Ishikawa (cell line): ENCODE measurements around the gene DNAH12.

ENCODE experiments used
- CEBPB ChIP-seq: IDR thresholded peaks from 2 replicates; pipeline ENCODE4 v1.6.1; 2012
- CREB1 ChIP-seq: IDR thresholded peaks from 2 replicates; pipeline ENCODE4 v1.6.1; 2012; ENCODE audit warnings: low read depth
- EGR1 ChIP-seq: IDR thresholded peaks from 2 replicates; pipeline ENCODE4 v1.6.1; 2012
- EP300 ChIP-seq: IDR thresholded peaks from 2 replicates; pipeline ENCODE4 v1.6.1; 2012; ENCODE audit warnings: borderline replicate concordance
- FOXM1 ChIP-seq: IDR thresholded peaks from 2 replicates; pipeline ENCODE4 v1.6.1; 2012; ENCODE audit warnings: low read depth, borderline replicate concordance
- NFIC ChIP-seq: IDR thresholded peaks from 2 replicates; pipeline ENCODE4 v1.6.1; 2012
- RAD21 ChIP-seq: IDR thresholded peaks from 2 replicates; pipeline ENCODE4 v1.6.1; 2012; ENCODE audit warnings: low read depth
- TAF1 ChIP-seq: IDR thresholded peaks from 2 replicates; pipeline ENCODE4 v1.6.1; 2012; ENCODE audit warnings: low read depth, mild to moderate bottlenecking
- TCF12 ChIP-seq: IDR thresholded peaks from 2 replicates; pipeline ENCODE4 v1.6.1; 2012; ENCODE audit warnings: low read depth
- TEAD4 ChIP-seq: IDR thresholded peaks from 2 replicates; pipeline ENCODE4 v1.6.1; 2012
- YY1 ChIP-seq: IDR thresholded peaks from 2 replicates; pipeline ENCODE4 v1.6.1; 2012; ENCODE audit warnings: low read depth
- ZBTB7A ChIP-seq: IDR thresholded peaks from 2 replicates; pipeline ENCODE4 v1.6.1; 2012; ENCODE audit warnings: low read depth
- TF ChIP-seq, protein P1 (sequence below): IDR thresholded peaks from 2 replicates; pipeline ENCODE4 v1.6.1; 2012; ENCODE audit warnings: low read depth, mild to moderate bottlenecking
- TF ChIP-seq, protein P2 (sequence below): IDR thresholded peaks from 2 replicates; pipeline ENCODE4 v1.6.1; 2012
- TF ChIP-seq, protein P3 (sequence below): IDR thresholded peaks from 2 replicates; pipeline ENCODE4 v1.6.1; 2012

DNAH12 gene, protein sequence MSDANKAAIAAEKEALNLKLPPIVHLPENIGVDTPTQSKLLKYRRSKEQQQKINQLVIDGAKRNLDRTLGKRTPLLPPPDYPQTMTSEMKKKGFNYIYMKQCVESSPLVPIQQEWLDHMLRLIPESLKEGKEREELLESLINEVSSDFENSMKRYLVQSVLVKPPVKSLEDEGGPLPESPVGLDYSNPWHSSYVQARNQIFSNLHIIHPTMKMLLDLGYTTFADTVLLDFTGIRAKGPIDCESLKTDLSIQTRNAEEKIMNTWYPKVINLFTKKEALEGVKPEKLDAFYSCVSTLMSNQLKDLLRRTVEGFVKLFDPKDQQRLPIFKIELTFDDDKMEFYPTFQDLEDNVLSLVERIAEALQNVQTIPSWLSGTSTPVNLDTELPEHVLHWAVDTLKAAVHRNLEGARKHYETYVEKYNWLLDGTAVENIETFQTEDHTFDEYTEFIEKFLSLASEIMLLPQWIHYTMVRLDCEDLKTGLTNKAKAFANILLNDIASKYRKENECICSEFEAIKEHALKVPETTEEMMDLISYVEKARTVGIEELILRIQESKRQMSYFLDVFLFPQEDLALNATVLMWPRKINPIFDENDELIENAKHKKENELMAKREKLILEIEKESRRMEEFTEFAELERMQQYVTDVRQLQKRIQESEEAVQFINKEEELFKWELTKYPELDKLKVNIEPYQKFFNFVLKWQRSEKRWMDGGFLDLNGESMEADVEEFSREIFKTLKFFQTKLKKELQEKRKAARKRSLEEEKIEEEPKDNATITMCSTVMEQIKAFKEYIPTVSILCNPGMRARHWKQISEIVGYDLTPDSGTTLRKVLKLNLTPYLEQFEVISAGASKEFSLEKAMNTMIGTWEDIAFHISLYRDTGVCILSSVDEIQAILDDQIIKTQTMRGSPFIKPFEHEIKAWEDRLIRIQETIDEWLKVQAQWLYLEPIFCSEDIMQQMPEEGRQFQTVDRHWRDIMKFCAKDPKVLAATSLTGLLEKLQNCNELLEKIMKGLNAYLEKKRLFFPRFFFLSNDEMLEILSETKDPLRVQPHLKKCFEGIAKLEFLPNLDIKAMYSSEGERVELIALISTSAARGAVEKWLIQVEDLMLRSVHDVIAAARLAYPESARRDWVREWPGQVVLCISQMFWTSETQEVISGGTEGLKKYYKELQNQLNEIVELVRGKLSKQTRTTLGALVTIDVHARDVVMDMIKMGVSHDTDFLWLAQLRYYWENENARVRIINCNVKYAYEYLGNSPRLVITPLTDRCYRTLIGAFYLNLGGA (N-terminal part only)

DNA sequence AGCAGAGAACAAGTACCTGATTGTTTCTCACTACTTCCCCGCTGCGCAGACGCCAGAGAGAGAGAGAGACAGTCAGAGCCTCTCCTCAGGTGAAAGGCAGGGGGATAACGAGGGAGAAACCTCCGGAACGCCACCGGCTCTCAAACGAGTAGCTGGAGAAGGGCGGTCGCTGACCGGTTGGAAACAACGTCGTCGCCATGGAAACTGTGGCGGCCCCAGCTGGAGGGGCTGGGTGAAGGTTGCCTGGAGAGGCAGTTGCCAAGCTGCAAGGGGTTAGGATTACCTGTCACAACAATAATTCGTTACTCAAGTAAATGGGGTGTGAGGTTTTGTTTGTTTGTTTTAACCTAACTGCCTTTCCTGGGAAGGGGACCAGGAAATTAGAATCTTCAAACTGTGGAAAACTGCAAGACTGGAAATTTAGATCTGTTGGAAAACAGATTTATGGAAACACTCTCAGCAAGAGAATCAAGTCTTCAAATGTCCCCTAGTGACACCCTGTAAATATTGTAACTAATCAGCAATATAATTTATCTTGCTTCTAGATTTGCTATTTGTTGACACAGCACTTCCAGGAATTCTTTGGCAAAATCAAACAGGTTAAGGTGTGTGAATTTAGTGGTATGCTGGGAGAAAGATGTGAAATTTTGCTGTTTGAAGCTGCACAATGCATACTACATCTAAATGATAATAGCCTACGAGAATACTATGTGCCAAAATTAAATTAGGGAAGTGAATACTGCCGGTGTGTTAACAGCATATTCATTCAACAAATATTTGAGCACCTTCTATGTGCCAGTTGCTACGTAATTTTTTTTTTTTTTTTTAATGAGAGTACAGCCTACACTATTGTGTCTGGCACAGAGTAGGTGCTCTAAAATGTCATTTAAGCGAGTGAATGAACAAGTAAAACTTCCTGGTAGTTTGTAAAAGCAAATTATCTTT lies at the start of gene DNAH12:
Gene DNAH12 (minus strand): TSS at position 164 of the 945 bp plus-strand sequence. CDS start 1,474 bp downstream, outside the sequence.
- TF ChIP-seq CEBPB (no peak), EGR1 (no peak), YY1 (no peak), RAD21 (no peak), EP300 (no peak), ZBTB7A (no peak), TEAD4 (no peak), CREB1 (no peak)
- TF ChIP-seq, protein P1, sequence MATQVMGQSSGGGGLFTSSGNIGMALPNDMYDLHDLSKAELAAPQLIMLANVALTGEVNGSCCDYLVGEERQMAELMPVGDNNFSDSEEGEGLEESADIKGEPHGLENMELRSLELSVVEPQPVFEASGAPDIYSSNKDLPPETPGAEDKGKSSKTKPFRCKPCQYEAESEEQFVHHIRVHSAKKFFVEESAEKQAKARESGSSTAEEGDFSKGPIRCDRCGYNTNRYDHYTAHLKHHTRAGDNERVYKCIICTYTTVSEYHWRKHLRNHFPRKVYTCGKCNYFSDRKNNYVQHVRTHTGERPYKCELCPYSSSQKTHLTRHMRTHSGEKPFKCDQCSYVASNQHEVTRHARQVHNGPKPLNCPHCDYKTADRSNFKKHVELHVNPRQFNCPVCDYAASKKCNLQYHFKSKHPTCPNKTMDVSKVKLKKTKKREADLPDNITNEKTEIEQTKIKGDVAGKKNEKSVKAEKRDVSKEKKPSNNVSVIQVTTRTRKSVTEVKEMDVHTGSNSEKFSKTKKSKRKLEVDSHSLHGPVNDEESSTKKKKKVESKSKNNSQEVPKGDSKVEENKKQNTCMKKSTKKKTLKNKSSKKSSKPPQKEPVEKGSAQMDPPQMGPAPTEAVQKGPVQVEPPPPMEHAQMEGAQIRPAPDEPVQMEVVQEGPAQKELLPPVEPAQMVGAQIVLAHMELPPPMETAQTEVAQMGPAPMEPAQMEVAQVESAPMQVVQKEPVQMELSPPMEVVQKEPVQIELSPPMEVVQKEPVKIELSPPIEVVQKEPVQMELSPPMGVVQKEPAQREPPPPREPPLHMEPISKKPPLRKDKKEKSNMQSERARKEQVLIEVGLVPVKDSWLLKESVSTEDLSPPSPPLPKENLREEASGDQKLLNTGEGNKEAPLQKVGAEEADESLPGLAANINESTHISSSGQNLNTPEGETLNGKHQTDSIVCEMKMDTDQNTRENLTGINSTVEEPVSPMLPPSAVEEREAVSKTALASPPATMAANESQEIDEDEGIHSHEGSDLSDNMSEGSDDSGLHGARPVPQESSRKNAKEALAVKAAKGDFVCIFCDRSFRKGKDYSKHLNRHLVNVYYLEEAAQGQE: no peak
- TF ChIP-seq, protein P2, sequence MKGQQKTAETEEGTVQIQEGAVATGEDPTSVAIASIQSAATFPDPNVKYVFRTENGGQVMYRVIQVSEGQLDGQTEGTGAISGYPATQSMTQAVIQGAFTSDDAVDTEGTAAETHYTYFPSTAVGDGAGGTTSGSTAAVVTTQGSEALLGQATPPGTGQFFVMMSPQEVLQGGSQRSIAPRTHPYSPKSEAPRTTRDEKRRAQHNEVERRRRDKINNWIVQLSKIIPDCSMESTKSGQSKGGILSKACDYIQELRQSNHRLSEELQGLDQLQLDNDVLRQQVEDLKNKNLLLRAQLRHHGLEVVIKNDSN: no peak

DNA sequence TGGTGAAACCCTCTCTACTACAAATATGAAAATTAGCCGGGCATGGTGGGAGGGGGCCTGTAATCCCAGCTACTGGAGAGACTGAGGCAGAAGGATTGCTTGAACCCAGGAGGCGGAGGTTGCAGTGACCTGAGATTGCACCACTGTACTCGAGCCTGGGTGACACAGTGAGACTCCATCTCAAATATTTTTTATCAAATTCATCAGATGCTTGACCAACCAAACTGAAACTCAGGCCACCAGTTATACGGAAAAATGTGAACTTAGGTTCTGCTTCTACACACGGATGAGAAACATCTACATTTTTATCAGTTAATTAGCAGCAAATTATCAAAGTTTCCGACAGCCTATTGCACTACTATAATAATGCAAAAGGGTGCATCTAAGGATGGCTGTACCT lies 48.2 kb upstream of the DNAH12 start:
- TF ChIP-seq FOXM1 (no peak), RAD21 (no peak), CREB1 (no peak), NFIC (no peak), TCF12 (no peak), ZBTB7A (no peak), EP300 (no peak), EGR1 (no peak), CEBPB (no peak), YY1 (no peak), TAF1 (no peak)
- TF ChIP-seq, protein P2: no peak
- TF ChIP-seq, protein P3, sequence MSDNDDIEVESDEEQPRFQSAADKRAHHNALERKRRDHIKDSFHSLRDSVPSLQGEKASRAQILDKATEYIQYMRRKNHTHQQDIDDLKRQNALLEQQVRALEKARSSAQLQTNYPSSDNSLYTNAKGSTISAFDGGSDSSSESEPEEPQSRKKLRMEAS: no peak

DNA sequence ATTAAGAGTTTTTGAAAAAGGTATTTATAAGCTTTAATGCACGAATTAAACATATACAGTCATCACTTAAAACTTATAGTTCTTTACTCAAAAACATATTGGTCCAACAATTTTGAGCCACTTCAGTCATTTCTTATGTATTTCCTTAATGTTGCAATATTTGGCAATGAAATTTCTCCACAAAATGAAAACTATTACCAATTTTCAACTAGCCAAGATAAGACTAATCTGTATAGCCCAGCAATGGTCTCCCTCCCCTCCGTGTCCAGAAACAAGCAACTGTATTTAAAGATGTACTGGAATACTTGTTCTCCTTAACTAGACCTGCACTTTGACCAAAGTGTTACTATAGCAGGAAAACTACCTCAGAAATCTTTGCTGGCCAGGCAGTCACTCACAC lies 43.8 kb upstream of the DNAH12 start:
- TF ChIP-seq TAF1 (no peak), ZBTB7A (no peak), TCF12 (no peak), EGR1 (no peak), YY1 (no peak), TEAD4 (no peak)
- TF ChIP-seq, protein P3: no peak

DNA sequence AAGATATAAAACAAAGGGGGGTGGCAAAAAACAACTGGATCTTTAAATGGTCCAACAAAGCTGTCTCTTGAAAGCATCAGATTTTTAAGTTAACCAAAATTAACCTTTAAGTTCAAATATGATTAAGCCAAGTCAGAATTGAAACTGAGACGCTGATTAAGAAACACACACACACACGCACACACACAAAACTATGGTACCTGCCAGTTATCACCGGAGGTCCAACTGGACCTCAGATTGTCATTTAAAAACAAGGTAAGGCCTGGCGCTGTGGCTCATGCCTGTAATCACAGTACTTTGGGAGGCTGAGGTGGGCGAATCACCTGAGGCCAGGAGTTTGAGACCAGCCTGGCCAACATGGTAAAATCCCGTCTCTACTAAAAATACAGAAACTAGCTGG lies 42.6 kb upstream of the DNAH12 start:
- no peak for TF ChIP-seq EGR1
- no peak for TF ChIP-seq RAD21

DNA sequence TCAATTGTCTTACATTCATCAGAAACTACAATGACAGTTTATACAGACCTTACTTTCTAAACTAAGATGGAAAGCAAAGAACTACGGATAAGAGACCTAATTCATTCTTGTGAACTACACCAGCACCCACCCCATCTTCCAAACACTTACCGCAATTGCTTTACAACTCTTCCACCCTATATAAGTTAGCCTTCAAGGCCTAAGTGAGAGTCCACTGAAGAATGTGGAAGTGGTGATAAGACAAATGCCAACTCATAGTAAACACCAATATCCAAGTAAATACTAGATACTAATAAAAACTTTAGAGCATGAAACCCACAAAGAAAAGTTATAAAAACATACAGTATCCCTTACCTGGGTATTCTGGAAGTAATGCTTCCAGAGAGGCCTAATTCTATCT lies 39.4 kb upstream of the DNAH12 start:
- TF ChIP-seq ZBTB7A (no peak), YY1 (no peak), FOXM1 (no peak), TCF12 (no peak), NFIC (no peak), CREB1 (no peak), EGR1 (no peak), TEAD4 (no peak)
- TF ChIP-seq, protein P2: no peak
- TF ChIP-seq, protein P3: no peak
